IPS-18c (cell line): ENCODE data around the gene SLC27A5.
"Not testable (repeated sequence)": the region's sequence is repeated elsewhere in the genome, so short reads cannot be mapped to it uniquely, and the experiment has no call there.

Experiments
- H3K4me3 ChIP-seq: 2 replicates; pipeline ENCODE4 v1.7.0; 2013; ENCODE audit warnings: low read depth, mild to moderate bottlenecking, low read length, moderate library complexity; ENCODE audit not compliant: insufficient read depth
- H3K9me3 ChIP-seq: one replicate; pipeline ENCODE4 v1.6.1; 2013; ENCODE audit warnings: mild to moderate bottlenecking, low read length, moderate library complexity; ENCODE audit not compliant: control insufficient read depth, insufficient read depth

SLC27A5 gene

DNA sequence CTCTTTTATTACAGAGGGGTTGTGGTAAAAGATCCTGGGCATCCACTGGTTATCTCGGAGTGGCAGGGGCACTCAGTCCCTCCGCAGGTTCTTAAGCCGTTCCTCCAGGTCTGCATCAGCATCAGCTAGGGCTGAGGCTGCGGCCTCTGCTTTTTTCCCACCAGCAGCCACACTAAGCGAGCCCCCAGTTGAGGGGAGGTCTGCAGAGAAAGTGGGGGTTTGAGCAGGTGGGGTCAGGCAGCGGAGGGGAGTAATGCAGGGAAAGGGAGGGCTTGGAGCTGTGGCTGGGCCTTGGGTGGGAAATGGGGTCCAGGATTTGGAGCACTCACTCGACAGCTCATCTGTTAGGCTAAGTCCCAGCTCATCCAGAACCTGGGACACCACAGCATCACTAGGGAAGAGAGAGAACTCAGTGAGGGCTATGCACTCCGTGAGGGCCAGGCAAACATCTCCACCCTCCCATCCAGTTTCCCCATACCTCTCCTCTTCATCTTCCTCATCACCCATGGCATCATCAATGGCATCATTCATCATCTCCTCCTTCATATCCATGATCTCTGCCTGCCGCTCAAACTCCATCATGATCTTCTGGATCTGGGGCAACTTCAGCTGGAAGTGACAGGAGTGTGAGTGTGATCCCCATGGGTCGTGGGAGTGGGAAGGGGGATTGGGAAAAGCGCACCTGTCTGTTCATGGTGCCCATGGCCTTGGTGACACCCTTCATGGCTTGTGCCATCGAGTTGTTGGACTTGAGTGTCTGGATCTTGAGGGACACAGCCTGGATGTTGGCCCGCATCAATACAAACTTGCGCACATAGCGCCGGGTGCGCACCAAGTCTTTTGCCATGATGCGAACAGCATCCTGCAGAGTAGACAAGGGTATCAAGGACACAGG is 40.0 kb upstream of the SLC27A5 start:
- no peak overlapping the region for H3K4me3 ChIP-seq

DNA sequence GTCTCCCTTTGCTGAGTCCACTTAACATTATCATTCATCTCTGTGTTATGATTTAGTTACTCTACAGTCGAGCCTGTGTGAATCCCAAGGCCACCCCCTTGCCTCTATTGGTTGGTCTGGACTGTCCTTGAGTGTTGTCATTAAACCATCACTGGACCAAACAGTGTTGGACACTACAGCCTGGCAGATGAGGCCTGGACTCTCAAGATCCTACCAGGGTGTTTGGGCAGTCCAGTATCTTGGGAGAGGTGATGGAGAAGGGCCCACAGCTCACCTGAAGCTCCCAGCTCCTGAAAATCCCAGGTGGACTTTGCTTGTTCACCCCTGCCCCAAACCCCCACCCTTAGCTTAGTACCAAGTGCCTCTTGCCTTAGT is 39.3 kb upstream of the SLC27A5 start:
- H3K4me3 ChIP-seq = no peak overlapping the region
- no peaks in the 10 kb centered on the region for H3K9me3 ChIP-seq

More for the DNA sequence above, 40.0 kb upstream of the SLC27A5 start:
- no peaks in the 10 kb centered on the region for H3K9me3 ChIP-seq

DNA sequence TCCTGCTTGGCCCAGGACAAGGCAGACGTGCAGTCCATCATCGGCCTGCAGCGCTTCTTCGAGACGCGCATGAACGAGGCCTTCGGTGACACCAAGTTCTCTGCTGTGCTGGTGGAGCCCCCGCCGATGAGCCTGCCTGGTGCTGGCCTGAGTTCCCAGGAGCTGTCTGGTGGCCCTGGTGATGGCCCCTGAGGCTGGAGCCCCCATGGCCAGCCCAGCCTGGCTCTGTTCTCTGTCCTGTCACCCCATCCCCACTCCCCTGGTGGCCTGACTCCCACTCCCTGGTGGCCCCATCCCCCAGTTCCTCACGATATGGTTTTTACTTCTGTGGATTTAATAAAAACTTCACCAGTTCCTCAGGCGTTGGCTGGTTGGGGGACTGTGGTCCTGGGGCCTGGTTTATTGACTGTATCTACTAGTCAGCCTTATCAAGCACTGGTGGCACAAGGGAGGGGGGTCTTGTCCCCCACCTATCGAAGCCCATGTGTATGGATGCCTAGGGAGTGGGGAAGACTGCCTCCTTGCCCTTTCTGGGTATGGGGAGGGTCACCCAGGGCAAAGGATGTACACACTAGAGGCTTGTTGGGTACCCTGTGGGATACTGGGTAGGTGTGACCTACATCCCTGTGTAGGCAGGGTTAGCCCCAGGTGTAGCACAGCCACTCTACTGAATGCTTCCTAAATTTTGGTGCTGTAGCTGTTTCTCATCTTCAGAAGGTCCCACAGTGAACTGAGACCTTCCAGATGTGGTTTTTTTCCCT is 38.8 kb upstream of the SLC27A5 start:
- no peaks in the 10 kb centered on the region for H3K9me3 ChIP-seq
- H3K4me3 ChIP-seq = no peak overlapping the region

DNA sequence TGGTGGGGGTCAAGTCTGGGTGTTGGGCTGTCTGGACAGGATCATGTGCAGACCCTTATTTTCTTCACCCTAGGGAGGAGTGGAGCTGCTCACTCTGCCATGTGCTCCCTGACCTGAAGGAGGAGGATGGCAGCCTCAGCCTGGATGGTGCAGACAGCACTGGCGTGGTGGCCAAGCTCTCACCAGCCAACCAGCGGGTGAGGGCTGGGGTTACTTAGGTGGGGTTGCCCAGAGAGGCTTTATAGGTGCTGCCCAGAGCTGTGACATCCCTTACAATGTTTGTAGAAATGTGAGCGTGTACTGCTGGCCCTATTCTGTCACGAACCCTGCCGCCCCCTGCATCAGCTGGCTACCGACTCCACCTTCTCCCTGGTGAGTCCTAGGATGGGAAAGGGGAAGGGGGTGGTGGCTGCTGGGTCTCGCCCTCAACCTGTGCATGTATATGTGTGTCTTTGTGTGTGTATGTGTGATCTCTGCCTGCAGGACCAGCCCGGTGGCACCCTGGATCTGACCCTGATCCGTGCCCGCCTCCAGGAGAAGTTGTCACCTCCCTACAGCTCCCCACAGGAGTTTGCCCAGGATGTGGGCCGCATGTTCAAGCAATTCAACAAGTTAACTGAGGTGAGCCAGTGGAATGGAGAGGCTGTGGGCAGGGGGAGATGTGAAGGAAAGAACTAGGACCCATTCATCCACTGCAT is 38.0 kb upstream of the SLC27A5 start:
- no peak overlapping the region for H3K4me3 ChIP-seq
- no peaks in the 10 kb centered on the region for H3K9me3 ChIP-seq

DNA sequence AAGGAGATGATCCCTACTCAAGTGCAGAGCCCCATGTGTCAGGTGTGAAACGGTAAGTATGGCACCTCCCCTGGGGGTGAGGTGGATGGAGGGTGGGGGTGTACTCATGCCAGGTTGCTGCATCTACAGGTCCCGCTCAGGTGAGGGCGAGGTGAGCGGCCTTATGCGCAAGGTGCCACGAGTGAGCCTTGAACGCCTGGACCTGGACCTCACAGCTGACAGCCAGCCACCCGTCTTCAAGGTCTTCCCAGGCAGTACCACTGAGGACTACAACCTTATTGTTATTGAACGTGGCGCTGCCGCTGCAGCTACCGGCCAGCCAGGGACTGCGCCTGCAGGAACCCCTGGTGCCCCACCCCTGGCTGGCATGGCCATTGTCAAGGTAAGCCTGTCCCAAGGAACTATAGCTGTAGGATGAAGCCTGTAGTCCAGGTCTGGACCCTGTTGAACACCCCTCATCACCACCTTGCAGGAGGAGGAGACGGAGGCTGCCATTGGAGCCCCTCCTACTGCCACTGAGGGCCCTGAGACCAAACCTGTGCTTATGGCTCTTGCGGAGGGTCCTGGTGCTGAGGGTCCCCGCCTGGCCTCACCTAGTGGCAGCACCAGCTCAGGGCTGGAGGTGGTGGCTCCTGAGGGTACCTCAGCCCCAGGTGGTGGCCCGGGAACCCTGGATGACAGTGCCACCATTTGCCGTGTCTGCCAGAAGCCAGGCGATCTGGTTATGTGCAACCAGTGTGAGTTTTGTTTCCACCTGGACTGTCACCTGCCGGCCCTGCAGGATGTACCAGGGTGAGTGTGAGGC is 37.3 kb upstream of the SLC27A5 start:
- Histone ChIP-seq H3K9me3 (no peaks in the 10 kb centered on the region), H3K4me3 (no peak overlapping the region)

DNA sequence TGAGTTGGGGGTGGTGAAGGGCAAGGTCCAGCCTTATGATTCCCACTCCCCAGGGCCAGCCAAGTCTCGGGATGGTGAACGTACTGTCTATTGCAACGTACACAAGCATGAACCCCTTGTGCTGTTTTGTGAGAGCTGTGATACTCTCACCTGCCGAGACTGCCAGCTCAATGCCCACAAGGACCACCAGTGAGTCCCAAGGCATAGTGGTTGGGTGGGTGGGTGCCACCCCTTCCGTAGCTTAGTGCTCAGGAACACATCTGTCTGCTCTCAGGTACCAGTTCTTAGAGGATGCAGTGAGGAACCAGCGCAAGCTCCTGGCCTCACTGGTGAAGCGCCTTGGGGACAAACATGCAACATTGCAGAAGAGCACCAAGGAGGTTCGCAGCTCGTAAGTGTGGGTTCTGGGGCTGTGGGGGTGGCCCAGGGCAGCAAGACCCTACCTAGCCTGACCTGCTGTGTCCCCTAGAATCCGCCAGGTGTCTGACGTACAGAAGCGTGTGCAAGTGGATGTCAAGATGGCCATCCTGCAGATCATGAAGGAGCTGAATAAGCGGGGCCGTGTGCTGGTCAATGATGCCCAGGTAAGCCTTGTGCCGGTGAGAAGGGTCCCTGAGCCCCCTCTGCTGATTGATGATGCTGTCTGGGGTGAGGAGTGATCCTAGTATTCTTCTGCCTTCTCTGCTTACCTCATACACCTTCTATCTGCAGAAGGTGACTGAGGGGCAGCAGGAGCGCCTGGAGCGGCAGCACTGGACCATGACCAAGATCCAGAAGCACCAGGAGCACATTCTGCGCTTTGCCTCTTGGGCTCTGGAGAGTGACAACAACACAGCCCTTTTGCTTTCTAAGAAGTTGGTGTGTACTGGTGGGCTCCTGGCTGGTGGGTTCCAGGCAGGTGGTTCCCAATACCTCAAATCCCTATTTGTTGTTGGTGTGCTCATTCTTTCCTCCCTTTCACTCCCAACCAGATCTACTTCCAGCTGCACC is 35.8 kb upstream of the SLC27A5 start:
- no peaks in the 10 kb centered on the region for H3K9me3 ChIP-seq
- no peak overlapping the region for H3K4me3 ChIP-seq

DNA sequence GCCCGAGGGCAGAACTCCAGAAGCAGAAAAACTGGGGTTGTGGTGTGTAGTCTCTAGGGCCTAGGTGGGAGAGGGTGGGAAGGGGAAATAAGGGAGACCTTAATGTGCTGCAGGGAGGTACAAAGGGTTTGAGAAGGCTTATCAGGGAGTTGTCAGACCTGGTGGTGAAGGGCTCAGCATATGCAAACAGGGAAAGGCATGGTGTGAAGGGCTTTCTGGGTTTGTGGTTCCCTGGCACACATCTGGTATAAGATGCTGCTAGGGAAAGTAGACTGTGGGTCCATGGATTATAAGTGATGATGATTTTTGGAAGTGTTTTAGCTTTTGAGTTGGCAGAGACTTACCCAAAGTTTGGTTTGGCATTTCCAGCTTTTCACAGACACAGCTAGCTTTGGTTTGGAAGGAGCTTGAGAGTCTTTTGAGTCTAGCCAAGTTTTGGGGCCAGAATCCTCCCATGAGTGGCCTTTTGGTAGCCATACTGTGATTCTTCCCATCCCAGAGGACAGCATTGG is 34.3 kb upstream of the SLC27A5 start:
- no peaks in the 10 kb centered on the region for H3K9me3 ChIP-seq
- peak overlapping the region; percentile 70 for H3K4me3 ChIP-seq

DNA sequence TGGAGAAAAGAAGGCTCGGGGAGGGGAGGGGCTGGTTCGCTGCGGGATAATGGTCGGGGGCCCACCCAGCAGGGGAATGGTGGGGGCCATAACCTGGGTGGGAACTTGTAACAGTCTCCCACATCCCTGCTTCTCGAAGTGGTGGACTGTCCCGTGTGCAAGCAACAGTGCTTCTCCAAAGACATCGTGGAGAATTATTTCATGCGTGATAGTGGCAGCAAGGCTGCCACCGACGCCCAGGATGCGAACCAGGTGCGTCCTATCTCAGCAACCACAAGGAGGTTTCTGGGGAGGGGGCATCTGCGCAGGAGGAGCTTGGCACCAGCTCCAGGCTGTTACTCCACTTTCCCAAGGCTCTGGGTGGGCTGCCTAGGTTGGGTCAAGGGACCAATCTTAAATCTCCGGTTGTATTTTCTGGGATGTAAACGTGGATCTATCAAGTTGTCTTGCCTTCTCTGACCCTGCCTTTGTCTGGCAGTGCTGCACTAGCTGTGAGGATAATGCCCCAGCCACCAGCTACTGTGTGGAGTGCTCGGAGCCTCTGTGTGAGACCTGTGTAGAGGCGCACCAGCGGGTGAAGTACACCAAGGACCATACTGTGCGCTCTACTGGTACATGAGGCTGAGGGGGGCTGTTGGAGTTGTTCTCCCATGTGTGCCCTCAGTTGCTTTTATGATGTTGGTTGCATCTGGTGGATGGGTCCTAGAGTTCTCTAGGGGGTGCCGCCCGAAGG is 33.7 kb upstream of the SLC27A5 start:
- no peaks in the 10 kb centered on the region for H3K9me3 ChIP-seq
- H3K4me3 ChIP-seq = peak overlapping the region; percentile 70

DNA sequence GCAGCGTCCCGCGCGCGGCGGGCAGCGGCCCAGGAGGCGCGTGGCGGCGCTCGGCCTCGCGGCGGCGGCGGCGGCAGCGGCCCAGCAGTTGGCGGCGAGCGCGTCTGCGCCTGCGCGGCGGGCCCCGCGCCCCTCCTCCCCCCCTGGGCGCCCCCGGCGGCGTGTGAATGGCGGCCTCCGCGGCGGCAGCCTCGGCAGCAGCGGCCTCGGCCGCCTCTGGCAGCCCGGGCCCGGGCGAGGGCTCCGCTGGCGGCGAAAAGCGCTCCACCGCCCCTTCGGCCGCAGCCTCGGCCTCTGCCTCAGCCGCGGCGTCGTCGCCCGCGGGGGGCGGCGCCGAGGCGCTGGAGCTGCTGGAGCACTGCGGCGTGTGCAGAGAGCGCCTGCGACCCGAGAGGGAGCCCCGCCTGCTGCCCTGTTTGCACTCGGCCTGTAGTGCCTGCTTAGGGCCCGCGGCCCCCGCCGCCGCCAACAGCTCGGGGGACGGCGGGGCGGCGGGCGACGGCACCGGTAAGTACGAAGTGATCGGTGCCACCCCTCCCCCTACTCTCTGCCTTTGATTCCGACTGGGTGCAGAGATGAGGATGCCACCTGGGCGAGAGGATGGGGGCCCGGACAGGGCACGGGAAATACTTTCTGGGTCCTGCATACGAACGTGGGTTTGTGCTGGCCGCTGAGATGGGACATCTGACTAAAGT is 32.9 kb upstream of the SLC27A5 start:
- H3K4me3 ChIP-seq = peak overlapping the region; percentile 70
- H3K9me3 ChIP-seq = no peaks in the 10 kb centered on the region

DNA sequence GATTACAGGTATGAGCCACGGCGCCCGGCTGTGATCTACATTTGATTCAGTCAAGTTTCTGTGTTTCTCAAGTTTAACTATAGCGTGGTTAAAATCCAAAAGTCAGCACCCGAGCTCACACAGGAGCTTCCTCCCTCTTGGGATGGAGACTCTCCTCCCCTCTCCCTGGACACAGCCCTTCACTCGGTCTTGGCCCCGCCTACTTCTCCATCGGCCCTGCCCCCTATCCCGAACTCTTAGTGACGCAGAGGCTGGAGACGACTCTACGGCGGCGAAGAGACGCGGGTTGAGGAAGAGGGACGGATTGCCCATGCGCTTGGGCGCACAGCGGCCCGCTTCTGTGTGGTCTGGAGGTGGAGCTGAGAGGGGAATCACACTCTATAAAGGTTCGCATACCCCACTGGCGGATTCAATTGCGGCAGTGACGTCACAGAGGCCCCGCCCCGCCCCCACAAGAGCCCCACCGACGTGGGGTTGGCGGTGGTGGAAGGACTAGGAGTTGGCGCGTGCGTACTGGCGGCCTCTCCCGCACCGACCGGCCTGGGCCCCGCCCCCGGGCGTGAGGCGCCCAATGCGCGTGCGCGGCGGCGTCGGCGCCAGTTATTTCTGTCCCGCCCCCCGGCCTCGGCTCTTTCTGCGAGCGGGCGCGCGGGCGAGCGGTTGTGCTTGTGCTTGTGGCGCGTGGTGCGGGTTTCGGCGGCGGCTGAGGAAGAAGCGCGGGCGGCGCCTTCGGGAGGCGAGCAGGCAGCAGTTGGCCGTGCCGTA is 32.2 kb upstream of the SLC27A5 start, which contains the start of gene TRIM28:
Gene TRIM28, plus strand, starts transcription at position 239 of the 765 bp plus-strand sequence. CDS start 694 bp downstream, outside the sequence.
- H3K9me3 ChIP-seq = no peaks in the 10 kb centered on the region
- peak within 1 kb of the TSS; percentile 70 for H3K4me3 ChIP-seq

DNA sequence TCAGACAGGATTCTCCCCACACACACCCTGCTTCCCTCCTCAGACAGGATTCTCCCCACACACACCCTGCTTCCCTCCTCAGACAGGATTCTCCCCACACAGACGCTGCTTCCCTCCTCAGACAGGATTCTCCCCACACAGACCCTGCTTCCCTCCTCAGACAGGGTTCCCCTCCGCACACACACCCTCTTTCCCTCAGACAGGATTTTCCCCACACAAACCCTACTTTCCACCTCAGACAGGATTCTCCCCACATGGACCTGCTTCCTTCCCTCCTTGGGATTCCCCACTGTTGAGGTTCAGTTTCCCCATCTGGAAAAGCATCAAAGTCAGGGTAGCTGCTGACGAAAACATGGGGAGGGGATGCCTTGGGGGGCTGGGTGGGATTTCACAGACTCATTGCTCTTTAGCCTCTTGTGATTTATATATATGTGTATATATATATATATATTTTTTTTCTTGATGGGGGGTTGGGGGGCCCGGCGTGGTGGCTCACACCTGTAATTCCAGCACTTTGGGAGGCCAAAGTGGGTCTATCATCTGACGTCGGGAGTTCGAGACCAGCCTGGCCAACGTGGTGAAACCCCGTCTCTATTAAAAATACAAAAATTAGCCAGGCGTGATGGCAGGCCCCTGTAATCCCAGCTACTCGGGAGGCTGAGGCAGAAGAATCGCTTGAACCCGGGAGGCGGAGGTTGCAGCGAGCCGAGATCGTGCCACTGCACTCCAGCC is 31.0 kb upstream of the SLC27A5 start:
- not testable (repeated sequence) for H3K9me3 ChIP-seq, H3K4me3 ChIP-seq

DNA sequence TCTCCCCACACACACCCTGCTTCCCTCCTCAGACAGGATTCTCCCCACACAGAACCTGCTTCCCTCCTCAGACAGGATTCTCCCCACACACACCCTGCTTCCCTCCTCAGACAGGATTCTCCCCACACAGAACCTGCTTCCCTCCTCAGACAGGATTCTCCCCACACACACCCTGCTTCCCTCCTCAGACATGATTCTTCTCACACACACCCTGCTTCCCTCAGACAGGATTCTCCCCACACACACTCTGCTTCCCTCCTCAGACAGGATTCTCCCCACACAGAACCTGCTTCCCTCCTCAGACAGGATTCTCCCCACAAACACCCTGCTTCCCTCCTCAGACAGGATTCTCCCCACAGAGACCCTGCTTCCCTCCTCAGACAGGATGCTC is 27.4 kb upstream of the SLC27A5 start:
- not testable (repeated sequence) for H3K4me3 ChIP-seq, H3K9me3 ChIP-seq
